DMS53 (cell line): Measurements from ENCODE around the gene THRB.
"Not testable (repeated sequence)": the region's sequence is repeated elsewhere in the genome, so short reads cannot be mapped to it uniquely, and the experiment has no call there.

ENCODE experiments used
- DNase-seq: peaks from one replicate; lab custom pipeline; 2025; lab: John Stamatoyannopoulos, UW

The THRB gene

GRCh38 chr3:24401811-24402185 is 92.9 kb downstream of the THRB start:
- DNase-seq: no peak

DNA sequence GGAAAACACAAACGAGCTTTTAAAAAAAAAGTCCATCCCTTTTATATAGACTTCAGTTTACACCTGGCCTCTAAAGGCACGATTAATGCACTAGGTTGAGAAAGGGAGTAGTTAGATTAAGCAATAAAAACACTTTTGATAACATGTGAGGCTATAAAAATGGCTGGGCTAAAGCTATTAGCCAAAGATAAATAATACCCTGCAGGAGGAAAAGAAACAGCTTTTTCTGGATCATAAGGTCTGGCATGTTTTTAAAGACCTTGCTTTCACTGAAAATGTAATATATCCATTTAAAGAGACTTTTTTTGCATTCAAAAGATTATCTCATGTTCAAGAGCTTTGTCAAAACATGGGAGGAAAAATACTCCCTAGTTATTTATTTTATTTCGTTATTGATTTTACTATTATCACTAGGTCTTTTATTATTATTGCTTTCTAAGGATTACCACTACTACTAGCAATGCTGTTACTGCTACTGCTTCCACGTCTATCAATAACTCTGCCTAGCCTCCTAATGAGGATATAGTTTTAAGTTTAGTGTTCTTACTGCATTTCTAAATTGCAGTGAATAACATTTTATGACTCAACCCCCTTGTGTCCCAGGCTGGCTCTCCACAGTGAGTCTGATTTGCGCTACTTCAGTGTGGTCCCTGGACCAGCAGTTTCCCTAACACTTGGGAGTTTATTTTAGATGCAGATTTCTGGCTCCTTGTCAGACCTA is 93.4 kb downstream of the THRB start:
- no peak for DNase-seq

- DNase-seq: no peak
Observed at GRCh38 chr3:24400450-24400849, 94.2 kb downstream of the THRB start.

- DNase-seq: no peak
Observed at GRCh38 chr3:24400015-24400414, 94.6 kb downstream of the THRB start.

GRCh38 chr3:24399614-24400013 is 95.0 kb downstream of the THRB start:
- DNase-seq: no peak

DNA sequence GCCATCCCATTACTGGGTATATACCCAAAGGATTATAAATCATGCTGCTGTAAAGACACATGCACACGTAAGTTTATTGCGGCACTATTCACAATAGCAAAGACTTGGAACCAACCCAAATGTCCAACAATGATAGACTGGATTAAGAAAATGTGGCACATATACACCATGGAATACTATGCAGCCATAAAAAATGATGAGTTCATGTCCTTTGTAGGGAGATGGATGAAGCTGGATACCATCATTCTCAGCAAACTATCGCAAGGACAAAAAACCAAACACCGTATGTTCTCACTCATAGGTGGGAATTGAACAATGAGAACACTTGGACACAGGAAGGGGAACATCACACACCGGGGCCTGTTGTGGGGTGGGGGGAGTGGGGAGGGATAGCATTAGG is 95.9 kb downstream of the THRB start:
- DNase-seq: not testable (repeated sequence)

GRCh38 chr3:24396338-24396737 is 98.3 kb downstream of the THRB start:
- DNase-seq: no peak

DNA sequence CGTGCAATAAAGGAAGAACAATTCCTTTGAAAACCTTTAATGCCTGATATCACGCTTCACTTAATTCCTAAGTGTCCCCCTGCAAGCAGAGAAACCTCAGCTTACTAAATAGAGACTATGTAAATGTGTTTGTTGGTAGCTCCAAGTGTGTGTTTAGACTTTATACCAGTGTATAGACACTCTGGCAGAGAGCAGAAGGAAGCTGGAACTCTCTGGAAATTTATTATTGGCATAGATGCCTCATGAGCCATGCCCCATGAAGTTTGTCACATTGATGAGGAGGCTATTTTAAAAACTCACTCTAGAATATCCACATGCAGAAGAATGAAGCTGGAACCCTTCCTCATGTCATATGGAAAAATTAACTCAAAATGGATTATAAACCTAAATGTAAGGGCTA is 99.9 kb downstream of the THRB start:
- peak; percentile 3 for DNase-seq

DNA sequence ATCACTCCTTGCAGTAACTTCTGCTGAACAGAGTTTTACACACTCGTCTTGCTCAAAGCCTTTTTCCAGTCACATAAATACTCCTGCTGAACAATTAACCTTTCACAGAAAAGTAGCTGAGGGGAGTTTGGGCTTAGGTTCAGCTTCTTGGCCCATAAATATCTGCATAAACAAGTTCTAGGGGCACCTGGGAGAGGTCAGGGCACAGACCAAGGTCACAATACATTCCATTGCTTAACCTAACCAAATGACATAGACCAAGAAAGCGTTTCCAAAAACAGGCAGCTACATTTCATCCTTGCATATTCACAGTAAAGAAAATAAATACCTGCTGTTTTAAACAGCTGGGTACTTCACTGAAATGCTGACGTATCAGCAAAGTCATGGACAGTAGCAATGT is 101.3 kb downstream of the THRB start:
- no peak for DNase-seq

DNA sequence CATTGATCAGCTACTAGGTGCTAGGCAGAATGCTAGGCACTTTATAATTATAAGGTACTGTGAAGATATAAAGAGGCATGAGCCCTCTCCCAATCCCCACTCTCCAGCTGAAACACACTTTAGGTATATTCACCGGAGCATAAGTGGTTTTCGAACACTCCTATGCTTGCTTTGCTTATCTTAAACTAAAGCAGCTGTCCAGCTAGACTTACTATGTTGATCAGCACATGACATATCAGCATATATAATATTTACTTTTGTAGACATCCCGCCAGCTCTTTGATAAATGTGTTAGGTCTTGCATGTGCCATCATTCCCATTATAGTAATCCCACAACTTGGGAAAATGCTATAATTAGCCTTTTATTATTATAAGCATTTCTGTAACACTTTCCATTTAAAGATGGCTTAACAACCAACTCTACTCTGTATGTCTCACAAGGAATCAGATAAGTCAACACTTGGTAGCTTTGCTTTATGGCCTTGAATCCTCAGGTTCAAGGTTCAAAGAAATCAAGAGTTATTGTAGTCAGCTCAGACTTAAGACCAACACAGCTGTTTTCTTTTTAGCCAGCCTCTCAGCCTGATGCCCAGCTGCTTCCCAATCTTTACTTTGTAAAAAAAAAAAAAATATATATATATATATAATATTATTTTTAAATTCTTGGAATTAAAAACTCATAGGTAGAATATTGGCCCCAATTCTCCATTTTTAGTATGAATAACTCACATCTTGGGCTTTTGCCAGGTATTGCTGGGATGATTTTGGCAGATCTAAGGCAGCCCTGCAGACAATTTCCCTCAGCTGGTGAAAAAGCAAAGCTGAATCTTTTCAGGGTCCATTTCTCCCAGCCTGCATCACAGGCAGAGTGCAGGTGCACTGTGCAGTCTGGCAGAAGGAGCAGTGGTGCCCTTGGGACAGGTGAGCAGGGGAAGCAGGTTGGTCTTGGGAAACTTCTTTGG is 104.2 kb downstream of the THRB start:
- DNase-seq: no peak

DNA sequence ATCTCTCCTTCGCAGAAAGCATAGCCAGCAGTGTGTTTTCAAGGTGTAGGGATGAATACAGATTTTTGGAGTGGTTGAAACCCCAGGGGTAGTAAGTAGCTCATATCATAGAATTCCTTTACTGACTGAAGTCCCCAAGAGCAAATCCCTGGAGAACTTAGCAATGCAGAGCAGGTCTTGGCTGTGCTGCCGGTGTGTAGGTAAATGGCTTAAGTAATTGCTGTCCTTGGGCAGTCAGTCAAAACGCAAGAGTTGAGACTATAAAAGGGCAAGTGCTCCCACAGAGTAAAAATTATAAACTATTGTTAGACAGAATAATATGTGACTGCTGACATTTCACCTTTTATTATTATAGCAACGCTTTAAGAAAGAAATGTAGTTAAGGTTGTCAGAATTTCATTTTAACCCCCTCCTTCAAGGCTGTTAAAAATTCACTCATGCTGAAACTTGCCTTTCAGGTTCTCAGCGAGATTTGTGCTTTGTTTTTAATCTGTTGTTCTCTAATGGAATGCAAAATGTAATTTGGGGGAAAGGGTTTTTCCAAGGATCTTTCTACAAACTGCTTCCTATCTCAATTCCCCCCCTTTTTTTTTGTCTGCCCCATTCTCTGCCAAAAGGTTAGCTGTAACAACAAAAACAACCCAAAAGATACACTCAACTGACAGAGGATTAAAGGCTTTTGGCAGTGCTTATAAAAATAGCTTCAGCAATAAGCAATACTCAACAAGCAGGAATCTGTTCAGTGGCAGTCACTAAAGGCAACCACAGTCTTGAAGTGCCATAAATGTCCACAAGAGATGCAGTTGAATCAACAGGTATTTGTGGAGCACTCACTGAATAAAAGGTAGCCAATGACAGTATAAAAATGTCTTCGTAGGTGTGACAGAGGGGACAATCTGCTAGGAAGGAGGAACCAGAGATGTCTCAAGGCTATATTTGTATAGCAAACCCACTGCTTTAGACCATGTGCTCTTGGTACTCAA is 105.3 kb downstream of the THRB start:
- DNase-seq: peak; percentile 0

DNA sequence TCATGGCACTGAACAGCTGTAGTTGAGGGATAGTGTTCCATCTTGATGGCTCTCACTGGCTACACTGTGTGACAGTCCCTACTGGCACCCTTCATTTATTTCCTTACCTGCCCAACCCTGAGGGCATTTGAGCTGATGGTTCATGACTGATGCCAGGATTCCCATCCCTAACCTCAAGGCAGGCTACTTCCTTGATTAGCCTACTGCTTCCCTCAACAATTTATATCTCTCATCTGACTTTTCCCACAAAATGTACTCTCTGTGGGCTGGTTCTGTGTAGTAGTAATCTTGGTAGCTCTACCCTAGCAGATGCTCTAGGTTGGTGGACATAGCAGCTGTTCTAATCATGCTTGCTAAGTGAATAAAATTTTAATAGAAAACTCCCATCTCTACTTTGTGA is 106.0 kb downstream of the THRB start:
- DNase-seq: no peak

DNA sequence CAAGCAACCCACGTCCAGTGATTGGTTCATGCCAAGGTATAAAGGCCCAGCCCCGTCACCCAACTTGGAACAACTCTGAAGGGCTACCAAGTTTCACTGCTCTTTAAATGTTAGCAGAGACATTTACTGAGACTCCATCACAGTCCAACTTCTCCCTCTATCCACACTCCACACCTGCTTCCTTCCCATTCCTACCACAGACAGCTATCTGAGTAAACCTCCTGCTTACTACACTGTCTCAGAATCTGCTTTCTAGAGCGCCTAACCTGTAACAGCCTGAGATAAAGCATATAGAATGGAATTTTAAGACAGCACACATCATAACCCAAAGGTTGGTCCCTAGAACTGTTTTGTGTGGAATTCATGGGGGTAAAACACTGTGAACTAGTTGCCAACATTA is 106.5 kb downstream of the THRB start:
- DNase-seq: no peak

GRCh38 chr3:24387493-24387892 is 107.2 kb downstream of the THRB start:
- DNase-seq: no peak

GRCh38 chr3:24387000-24387399 is 107.7 kb downstream of the THRB start:
- DNase-seq: no peak

GRCh38 chr3:24386458-24386857 is 108.2 kb downstream of the THRB start:
- DNase-seq: no peak

- no peak for DNase-seq
Observed at GRCh38 chr3:24385012-24385615, 109.5 kb downstream of the THRB start.

GRCh38 chr3:24382647-24383046 is 112.0 kb downstream of the THRB start:
- no peak for DNase-seq

DNA sequence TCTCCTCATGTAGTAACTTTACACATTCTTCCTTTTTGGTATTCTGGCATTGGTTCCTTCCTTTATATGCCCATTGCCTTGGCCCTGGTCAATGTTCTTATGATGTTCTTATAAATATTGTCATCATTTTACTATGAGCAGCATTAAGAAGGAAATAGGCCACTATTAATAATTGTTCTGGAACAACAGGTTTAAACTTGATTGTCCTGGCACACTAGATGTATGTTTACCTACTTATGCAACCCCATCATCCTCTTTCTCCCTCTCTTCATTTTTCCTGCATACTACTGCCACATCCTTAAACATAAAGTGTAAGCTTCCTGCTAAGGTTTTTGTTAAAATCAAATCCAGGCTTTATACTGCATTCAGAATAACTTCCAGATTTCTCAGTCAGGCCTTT is 114.7 kb downstream of the THRB start:
- no peak for DNase-seq

- DNase-seq: no peak
Observed at GRCh38 chr3:24378313-24378712, 116.3 kb downstream of the THRB start.

GRCh38 chr3:24377218-24377993 is 117.2 kb downstream of the THRB start:
- DNase-seq: no peak
